ENCODE measurements around the gene ENTPD2.

The ENTPD2 gene

GRCh38 chr9:137076636-137077009 lies 22.8 kb upstream of the ENTPD2 start:
- no peaks in the 10 kb centered on the region for H3K36me3 ChIP-seq (replicated peaks)
- in situ Hi-C loops (cut with HindIII; ENCODE audit: low pct_ligation_motif_present, low sequenced_read_pairs): no loop called here
- peak overlapping the region; percentile 70 for H3K4me3 ChIP-seq (ENCODE audit: low read depth, low read length)
- DNase-seq: no peak
- H3K27ac ChIP-seq: no peak overlapping the region
- no peak for TF ChIP-seq CTCF (IDR thresholded peaks at IDR 0.05; ENCODE audit: low read depth, low read length, missing control alignments)
- H3K27me3 ChIP-seq (replicated peaks): no peaks in the 10 kb centered on the region

- DNase-seq: no peak
- TF ChIP-seq CTCF (IDR thresholded peaks at IDR 0.05; ENCODE audit: low read depth, low read length, missing control alignments): no peak
- no peak overlapping the region for H3K27ac ChIP-seq
- in situ Hi-C loops (cut with HindIII; ENCODE audit: low pct_ligation_motif_present, low sequenced_read_pairs): no loop called here
- no peaks in the 10 kb centered on the region for H3K36me3 ChIP-seq (replicated peaks)
- no peak overlapping the region for H3K4me3 ChIP-seq (ENCODE audit: low read depth, low read length)
- H3K27me3 ChIP-seq (replicated peaks): no peaks in the 10 kb centered on the region
These were observed 21.5 kb upstream of the ENTPD2 start for GRCh38 chr9:137075275-137075775.

- DNase-seq: no peak
- Histone ChIP-seq H3K27me3 (replicated peaks) (no peaks in the 10 kb centered on the region), H3K36me3 (replicated peaks) (no peaks in the 10 kb centered on the region), H3K4me3 (ENCODE audit: low read depth, low read length) (no peak overlapping the region), H3K27ac (no peak overlapping the region)
- in situ Hi-C loops (cut with HindIII; ENCODE audit: low pct_ligation_motif_present, low sequenced_read_pairs): no loop called here
- no peak for TF ChIP-seq CTCF (IDR thresholded peaks at IDR 0.05; ENCODE audit: low read depth, low read length, missing control alignments)
These were observed 20.9 kb upstream of the ENTPD2 start for GRCh38 chr9:137074657-137075274.

GRCh38 chr9:137073992-137074399 lies 20.1 kb upstream of the ENTPD2 start:
- H3K27ac ChIP-seq: no peak overlapping the region
- H3K36me3 ChIP-seq (replicated peaks): no peaks in the 10 kb centered on the region
- in situ Hi-C loops (cut with HindIII; ENCODE audit: low pct_ligation_motif_present, low sequenced_read_pairs): no loop called here
- no peaks in the 10 kb centered on the region for H3K27me3 ChIP-seq (replicated peaks)
- DNase-seq: no peak
- H3K4me3 ChIP-seq (ENCODE audit: low read depth, low read length): no peak overlapping the region
- no peak for TF ChIP-seq CTCF (IDR thresholded peaks at IDR 0.05; ENCODE audit: low read depth, low read length, missing control alignments)

- TF ChIP-seq CTCF (IDR thresholded peaks at IDR 0.05; ENCODE audit: low read depth, low read length, missing control alignments): no peak
- H3K27me3 ChIP-seq (replicated peaks): no peaks in the 10 kb centered on the region
- DNase-seq: no peak
- in situ Hi-C loops (cut with HindIII; ENCODE audit: low pct_ligation_motif_present, low sequenced_read_pairs): no loop called here
- H3K4me3 ChIP-seq (ENCODE audit: low read depth, low read length): no peak overlapping the region
- no peak overlapping the region for H3K27ac ChIP-seq
- no peaks in the 10 kb centered on the region for H3K36me3 ChIP-seq (replicated peaks)
These were observed 17.4 kb upstream of the ENTPD2 start for GRCh38 chr9:137071282-137071681.

GRCh38 chr9:137070906-137071275 lies 17.0 kb upstream of the ENTPD2 start:
- H3K36me3 ChIP-seq (replicated peaks): no peaks in the 10 kb centered on the region
- peak overlapping the region; percentile 48 for H3K4me3 ChIP-seq (ENCODE audit: low read depth, low read length)
- no peak for DNase-seq
- in situ Hi-C loops (cut with HindIII; ENCODE audit: low pct_ligation_motif_present, low sequenced_read_pairs): no loop called here
- H3K27me3 ChIP-seq (replicated peaks): no peaks in the 10 kb centered on the region
- no peak overlapping the region for H3K27ac ChIP-seq
- TF ChIP-seq CTCF (IDR thresholded peaks at IDR 0.05; ENCODE audit: low read depth, low read length, missing control alignments): peak; percentile 41

All from brain microvascular endothelial cell (primary cell).